HUES48 (cell line): ENCODE measurements around the gene CYB561D1.

Experiments used
- H3K27ac ChIP-seq: one replicate; pipeline ENCODE4 v1.7.0; 2013; ENCODE audit warnings: low read depth, low read length, inconsistent platforms
- H3K27me3 ChIP-seq: 2 replicates; pipeline ENCODE4 v1.6.1; 2013; ENCODE audit warnings: mild to moderate bottlenecking, low read length; ENCODE audit not compliant: control insufficient read depth, insufficient read depth
- H3K36me3 ChIP-seq: 2 replicates; pipeline ENCODE4 v1.6.1; 2013; ENCODE audit warnings: low read length; ENCODE audit not compliant: control insufficient read depth, insufficient read depth
- H3K4me1 ChIP-seq: 2 replicates; pipeline ENCODE4 v1.6.1; 2013; ENCODE audit warnings: mild to moderate bottlenecking, low read length; ENCODE audit not compliant: control insufficient read depth, insufficient read depth
- H3K4me3 ChIP-seq: 2 replicates; pipeline ENCODE4 v1.5.1; 2013; ENCODE audit warnings: mild to moderate bottlenecking, low read depth, low read length
- H3K9ac ChIP-seq: 2 replicates; pipeline ENCODE4 v1.6.1; 2013; ENCODE audit warnings: mild to moderate bottlenecking, low read depth, low read length, moderate library complexity
- H3K9me3 ChIP-seq: 2 replicates; pipeline ENCODE4 v1.6.1; 2013; ENCODE audit warnings: low read length; ENCODE audit not compliant: control insufficient read depth, insufficient read depth

CYB561D1 gene

DNA sequence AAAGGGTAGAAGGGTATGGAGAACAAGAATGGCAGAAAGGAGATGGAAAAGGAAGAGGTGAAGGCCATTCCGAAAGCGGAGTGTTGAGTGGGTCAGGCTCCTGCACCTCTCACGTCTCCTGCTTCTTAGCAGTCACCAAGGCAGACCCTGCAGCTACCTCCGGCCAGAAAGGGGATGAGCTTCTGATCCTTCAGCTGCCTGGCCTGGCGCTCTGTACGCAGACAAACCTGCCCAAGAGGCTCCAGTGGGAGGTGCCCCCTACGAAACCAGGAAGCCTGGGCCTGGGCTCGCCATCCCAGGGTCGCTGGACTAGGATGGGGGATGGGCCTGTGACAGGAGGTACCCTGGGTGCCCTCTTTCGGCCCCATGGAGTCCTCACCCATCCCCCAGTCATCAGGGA lies 48.8 kb downstream of the CYB561D1 start:
- no peak overlapping the region for H3K4me3 ChIP-seq
- no peaks in the 10 kb centered on the region for H3K27me3 ChIP-seq
- H3K9ac ChIP-seq, result no peak overlapping the region
- no peaks in the 10 kb centered on the region for H3K9me3 ChIP-seq
- H3K27ac ChIP-seq, result no peak overlapping the region
- H3K36me3 ChIP-seq, result no peaks in the 10 kb centered on the region
- H3K4me1 ChIP-seq, result peaks cover 18% of the 10 kb centered on the region

GRCh38 chr1:109543283-109543987 lies 49.5 kb downstream of the CYB561D1 start:
- Histone ChIP-seq H3K9me3 (no peaks in the 10 kb centered on the region), H3K4me1 (peaks cover 18% of the 10 kb centered on the region), H3K27ac (no peak overlapping the region), H3K36me3 (no peaks in the 10 kb centered on the region), H3K4me3 (no peak overlapping the region), H3K9ac (no peak overlapping the region), H3K27me3 (no peaks in the 10 kb centered on the region)

GRCh38 chr1:109543988-109544735 lies 50.3 kb downstream of the CYB561D1 start:
- Histone ChIP-seq H3K27ac (no peak overlapping the region), H3K36me3 (no peaks in the 10 kb centered on the region), H3K27me3 (no peaks in the 10 kb centered on the region), H3K9me3 (no peaks in the 10 kb centered on the region), H3K9ac (no peak overlapping the region), H3K4me3 (no peak overlapping the region), H3K4me1 (peaks cover 18% of the 10 kb centered on the region)

DNA sequence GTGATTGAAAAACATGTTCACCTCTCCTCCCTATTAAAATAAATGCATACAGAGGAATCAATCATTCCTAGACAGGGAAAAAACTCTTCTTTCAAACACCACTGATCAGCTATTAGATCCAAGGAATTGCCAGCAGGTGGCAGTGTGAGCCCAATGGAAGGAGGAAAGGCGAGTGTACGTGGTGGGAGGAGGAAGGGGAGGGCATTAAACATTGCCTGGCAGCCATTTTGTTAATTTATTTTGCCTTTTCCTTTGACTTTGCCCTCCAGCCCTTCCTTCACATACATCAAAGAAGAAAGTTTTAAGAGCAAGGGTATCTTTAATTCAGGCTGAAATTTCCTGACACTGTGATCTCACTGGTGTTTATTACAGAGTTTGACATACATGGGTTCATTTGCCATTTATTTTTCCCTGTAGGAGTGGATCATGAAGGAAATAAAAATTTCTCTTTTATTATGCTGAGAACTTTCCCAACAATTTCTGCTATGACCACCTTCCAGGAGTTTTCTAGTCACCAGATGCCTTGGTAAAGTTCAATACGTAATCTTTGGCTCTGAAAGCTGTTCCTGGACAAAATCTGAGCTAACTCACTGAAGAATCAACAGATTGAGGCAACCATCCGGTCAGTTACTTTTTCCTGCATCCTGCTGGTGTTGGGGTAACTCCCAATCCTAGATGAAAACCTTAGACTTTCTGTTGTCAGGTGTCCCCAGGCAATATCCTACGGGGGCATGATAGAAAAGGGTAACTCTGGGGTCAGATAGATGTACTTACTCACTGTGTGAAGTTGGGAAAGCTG lies 52.6 kb downstream of the CYB561D1 start:
- Histone ChIP-seq H3K36me3 (no peaks in the 10 kb centered on the region), H3K27ac (peak overlapping the region; percentile 67), H3K9me3 (no peaks in the 10 kb centered on the region), H3K4me3 (peak overlapping the region; percentile 99; the same call in 1 of the 2 replicates), H3K9ac (no peak overlapping the region; the same call in 1 of the 2 replicates), H3K27me3 (no peaks in the 10 kb centered on the region), H3K4me1 (peaks cover 20% of the 10 kb centered on the region)

- Histone ChIP-seq H3K36me3 (no peaks in the 10 kb centered on the region), H3K27me3 (no peaks in the 10 kb centered on the region), H3K27ac (peak overlapping the region; percentile 94), H3K9ac (peak overlapping the region; percentile 83), H3K4me1 (peaks cover 20% of the 10 kb centered on the region), H3K4me3 (peak overlapping the region; percentile 99), H3K9me3 (no peaks in the 10 kb centered on the region)
Observed at GRCh38 chr1:109547463-109548320, 53.8 kb downstream of the CYB561D1 start.

DNA sequence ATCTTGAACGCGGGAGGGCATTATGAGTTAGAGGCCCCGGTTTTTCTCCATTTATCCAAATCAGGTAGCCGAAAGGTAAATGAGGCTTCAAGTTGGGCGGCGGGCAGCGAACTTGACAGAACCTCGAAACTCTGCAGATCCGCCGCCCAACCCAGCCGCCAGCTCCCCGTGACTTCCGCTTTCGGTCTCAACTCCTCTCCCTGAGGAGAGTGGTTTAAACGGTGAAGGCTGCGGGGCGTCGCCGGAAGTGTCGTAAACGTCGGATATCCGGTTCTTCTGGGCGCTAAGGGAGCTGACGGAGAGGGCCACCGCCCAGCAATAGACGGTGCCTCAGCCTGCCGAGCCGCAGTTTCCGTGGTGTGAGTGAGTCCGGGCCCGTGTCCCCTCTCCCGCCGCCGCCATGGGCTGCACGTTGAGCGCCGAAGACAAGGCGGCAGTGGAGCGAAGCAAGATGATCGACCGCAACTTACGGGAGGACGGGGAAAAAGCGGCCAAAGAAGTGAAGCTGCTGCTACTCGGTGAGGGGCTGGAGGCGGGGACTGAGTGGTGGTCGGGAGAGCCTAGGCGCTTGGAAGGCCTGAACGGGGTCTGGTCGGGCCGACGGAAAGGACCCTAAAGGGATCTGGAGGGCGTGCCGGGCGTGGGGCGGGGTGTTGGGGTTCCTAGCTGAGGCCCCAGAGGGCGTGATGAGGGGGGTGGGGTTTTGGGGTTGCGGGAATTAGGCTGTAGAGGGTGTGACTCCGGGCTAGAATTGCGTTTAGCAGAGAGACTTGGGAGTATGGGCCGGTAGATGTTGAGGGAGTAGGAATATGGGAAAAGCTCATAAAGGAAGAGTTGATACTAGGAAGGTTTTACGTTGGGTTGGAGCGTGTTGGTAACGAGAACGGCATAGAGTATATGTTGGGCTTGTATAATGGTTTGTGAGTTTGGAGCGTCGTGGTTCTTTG lies 54.7 kb downstream of the CYB561D1 start, which contains the start of gene GNAI3:
Gene GNAI3 (plus strand): TSS at position 295 of the 947 bp plus-strand sequence. CDS start 106 bp downstream, at position 401.
- Histone ChIP-seq H3K4me1 (peaks cover 20% of the 10 kb centered on the region), H3K36me3 (no peaks in the 10 kb centered on the region), H3K9ac (peak within 1 kb of the TSS; percentile 83), H3K4me3 (peak within 1 kb of the TSS; percentile 99), H3K27me3 (no peaks in the 10 kb centered on the region), H3K9me3 (no peaks in the 10 kb centered on the region), H3K27ac (peak within 1 kb of the TSS; percentile 94)
